H9 (cell line): ENCODE measurements around the gene PDE4B. TPM values are rescaled to one million over a fixed set of nuclear protein-coding genes. Genes with fewer than 3 reads are reported as not detected.

ENCODE experiments used
- DNase-seq: peaks from one replicate; pipeline ENCODE4 v3.0.0-alpha.2; 2017
- H2AFZ ChIP-seq: one replicate; pipeline ENCODE4 v1.6.1; 2013; ENCODE audit warnings: mild to moderate bottlenecking, low read length, control low read depth, moderate library complexity
- H2AK5ac ChIP-seq: 2 replicates; pipeline ENCODE4 v1.6.1; 2013; ENCODE audit warnings: low read length, control low read depth, mixed read lengths; ENCODE audit not compliant: insufficient read length
- H2BK120ac ChIP-seq: one replicate; pipeline ENCODE4 v1.6.1; 2013; ENCODE audit warnings: low read depth, mild to moderate bottlenecking, low read length, control low read depth, inconsistent platforms; ENCODE audit not compliant: poor library complexity, severe bottlenecking
- H2BK12ac ChIP-seq: 2 replicates; pipeline ENCODE4 v1.6.1; 2013; ENCODE audit warnings: low read length, control low read depth, mixed read lengths, low read depth; ENCODE audit not compliant: insufficient read length
- H2BK15ac ChIP-seq: 2 replicates; pipeline ENCODE4 v1.6.1; 2013; ENCODE audit warnings: low read depth, low read length, control low read depth
- H2BK20ac ChIP-seq: one replicate; pipeline ENCODE4 v1.6.1; 2013; ENCODE audit warnings: low read depth, mild to moderate bottlenecking, low read length, control low read depth, inconsistent platforms; ENCODE audit not compliant: poor library complexity, severe bottlenecking
- H2BK5ac ChIP-seq: 2 replicates; pipeline ENCODE4 v1.6.1; 2013; ENCODE audit warnings: low read length, control low read depth, mixed read lengths; ENCODE audit not compliant: insufficient read length
- H3K14ac ChIP-seq: 2 replicates; pipeline ENCODE4 v1.6.1; 2013; ENCODE audit warnings: low read length, control low read depth; ENCODE audit not compliant: insufficient read depth
- H3K18ac ChIP-seq: 2 replicates; pipeline ENCODE4 v1.6.1; 2013; ENCODE audit warnings: low read depth, mild to moderate bottlenecking, mixed read lengths, low read length, control low read depth; ENCODE audit not compliant: insufficient read length
- H3K23ac ChIP-seq: 2 replicates; pipeline ENCODE4 v1.6.1; 2013; ENCODE audit warnings: low read length, control low read depth, mixed read lengths, low read depth; ENCODE audit not compliant: insufficient read length
- H3K23me2 ChIP-seq: 2 replicates; pipeline ENCODE4 v1.6.1; 2013; ENCODE audit warnings: low read depth, mild to moderate bottlenecking, mixed read lengths, low read length, control low read depth; ENCODE audit not compliant: insufficient read length, poor library complexity, severe bottlenecking
- H3K27ac ChIP-seq: 2 replicates; pipeline ENCODE4 v1.5.1; 2013; ENCODE audit warnings: low read length, control low read depth, mixed read lengths, low read depth; ENCODE audit not compliant: insufficient read length
- H3K27me3 ChIP-seq: 2 replicates; pipeline ENCODE4 v1.6.1; 2013; ENCODE audit warnings: low read length, control low read depth, inconsistent platforms; ENCODE audit not compliant: insufficient read depth
- H3K4ac ChIP-seq: 2 replicates; pipeline ENCODE4 v1.6.1; 2013; ENCODE audit warnings: low read depth, mild to moderate bottlenecking, control low read depth, inconsistent platforms, low read length, moderate library complexity
- H3K4me1 ChIP-seq: 2 replicates; pipeline ENCODE4 v1.6.1; 2013; ENCODE audit warnings: low read length, control low read depth, inconsistent platforms; ENCODE audit not compliant: insufficient read depth
- H3K4me2 ChIP-seq: 2 replicates; pipeline ENCODE4 v1.6.1; 2013; ENCODE audit warnings: low read length, control low read depth, mixed read lengths; ENCODE audit not compliant: insufficient read length, insufficient read depth
- H3K56ac ChIP-seq: 2 replicates; pipeline ENCODE4 v1.6.1; 2013; ENCODE audit warnings: low read depth, mild to moderate bottlenecking, mixed read lengths, low read length, control low read depth; ENCODE audit not compliant: insufficient read length
- H3K79me1 ChIP-seq: 2 replicates; pipeline ENCODE4 v1.6.1; 2013; ENCODE audit warnings: low read depth, mild to moderate bottlenecking, moderate library complexity, low read length, control low read depth, inconsistent platforms; ENCODE audit not compliant: insufficient read depth, poor library complexity, severe bottlenecking
- H3K79me2 ChIP-seq: 2 replicates; pipeline ENCODE4 v1.6.1; 2013; ENCODE audit warnings: low read length, control low read depth, inconsistent platforms; ENCODE audit not compliant: insufficient read depth
- H3K9ac ChIP-seq: 2 replicates; pipeline ENCODE4 v1.6.1; 2013; ENCODE audit warnings: low read length, control low read depth, mixed read lengths; ENCODE audit not compliant: insufficient read length; ENCODE audit errors: extremely low read depth
- H3K9me3 ChIP-seq: one replicate; pipeline ENCODE4 v1.6.1; 2013; ENCODE audit warnings: low read depth, low read length, inconsistent platforms; ENCODE audit not compliant: control insufficient read depth
- H3T11ph ChIP-seq: one replicate; pipeline ENCODE4 v1.6.1; 2013; ENCODE audit warnings: mild to moderate bottlenecking, low read length, control low read depth, inconsistent platforms
- H4K20me1 ChIP-seq: one replicate; pipeline ENCODE4 v1.6.1; 2013; ENCODE audit not compliant: control insufficient read depth, insufficient read length, insufficient read depth
- H4K5ac ChIP-seq: 2 replicates; pipeline ENCODE4 v1.6.1; 2013; ENCODE audit warnings: low read depth, mild to moderate bottlenecking, mixed read lengths, low read length, control low read depth; ENCODE audit not compliant: insufficient read length
- H4K8ac ChIP-seq: replicated peaks from 2 replicates; pipeline ENCODE4 v1.6.1; 2013; ENCODE audit warnings: low read length, control low read depth, mixed read lengths, low read depth; ENCODE audit not compliant: insufficient read length
- H4K91ac ChIP-seq: 2 replicates; pipeline ENCODE4 v1.6.1; 2013; ENCODE audit warnings: low read depth, mild to moderate bottlenecking, moderate library complexity, mixed read lengths, low read length, control low read depth; ENCODE audit not compliant: insufficient read length
- H3K27ac Mint-ChIP-seq, 3 experiments: 2 replicates in 2 of 3; 3 replicates in 1 of 3; pipeline ENCODE4 v1.8.0; 2020 to 2021; ENCODE audit warnings: mixed read lengths in 3 of 3, mild to moderate bottlenecking in 1 of 3, moderate library complexity in 1 of 3
- H3K27me3 Mint-ChIP-seq: 2 replicates; pipeline ENCODE4 v1.8.0; 2021; ENCODE audit warnings: low read depth, mild to moderate bottlenecking, moderate library complexity, mixed read lengths
- H3K36me3 Mint-ChIP-seq, 3 experiments: 2 replicates in 2 of 3; 3 replicates in 1 of 3; pipeline ENCODE4 v1.8.0; 2020 to 2021; ENCODE audit warnings: low read depth in 3 of 3, mixed read lengths in 3 of 3; ENCODE audit not compliant: insufficient read depth in 1 of 3
- H3K4me1 Mint-ChIP-seq, 2 experiments: 2 replicates each; pipeline ENCODE4 v1.8.0; 2020; ENCODE audit warnings: mixed read lengths in 2 of 2
- H3K4me3 Mint-ChIP-seq, 2 experiments: 2 replicates in 1 of 2; 3 replicates in 1 of 2; pipeline ENCODE4 v1.8.0; 2020 to 2021; ENCODE audit warnings: mild to moderate bottlenecking in 2 of 2, mixed read lengths in 2 of 2, moderate library complexity in 1 of 2
- H3K9me3 Mint-ChIP-seq, 2 experiments: 2 replicates in 1 of 2; 3 replicates in 1 of 2; pipeline ENCODE4 v1.8.0; 2020; ENCODE audit warnings: mild to moderate bottlenecking in 2 of 2, mixed read lengths in 2 of 2, moderate library complexity in 1 of 2
- WGBS: extraction: QIAGEN DNeasy Blood & Tissue Kit; methylation state at CpG from one replicate; pipeline ENCODE4 v1.1.7; 2013; ENCODE audit warnings: missing lambda C conversion rate, low lambda C conversion rate, mixed read lengths; ENCODE audit not compliant: insufficient read length; ENCODE audit errors: extremely low coverage; 5-methylcytosine and 5-hydroxymethylcytosine counted together
- total RNA-seq: library from RNA; stranded (reverse); gene quantifications from 2 replicates; pipeline ENCODE4 v1.2.1, GENCODE V29; 2021
- TF ChIP-seq, protein P1 (sequence below): fragments of 200-600 bp; sonication (generic); conservative IDR thresholded peaks from 3 replicates; pipeline ENCODE4 v1.8.0; 2021; ENCODE audit warnings: antibody characterized with exemption, mild to moderate bottlenecking

PDE4B gene
- total RNA-seq, 1 experiment from 2014 or later, result 19.8 TPM

DNA sequence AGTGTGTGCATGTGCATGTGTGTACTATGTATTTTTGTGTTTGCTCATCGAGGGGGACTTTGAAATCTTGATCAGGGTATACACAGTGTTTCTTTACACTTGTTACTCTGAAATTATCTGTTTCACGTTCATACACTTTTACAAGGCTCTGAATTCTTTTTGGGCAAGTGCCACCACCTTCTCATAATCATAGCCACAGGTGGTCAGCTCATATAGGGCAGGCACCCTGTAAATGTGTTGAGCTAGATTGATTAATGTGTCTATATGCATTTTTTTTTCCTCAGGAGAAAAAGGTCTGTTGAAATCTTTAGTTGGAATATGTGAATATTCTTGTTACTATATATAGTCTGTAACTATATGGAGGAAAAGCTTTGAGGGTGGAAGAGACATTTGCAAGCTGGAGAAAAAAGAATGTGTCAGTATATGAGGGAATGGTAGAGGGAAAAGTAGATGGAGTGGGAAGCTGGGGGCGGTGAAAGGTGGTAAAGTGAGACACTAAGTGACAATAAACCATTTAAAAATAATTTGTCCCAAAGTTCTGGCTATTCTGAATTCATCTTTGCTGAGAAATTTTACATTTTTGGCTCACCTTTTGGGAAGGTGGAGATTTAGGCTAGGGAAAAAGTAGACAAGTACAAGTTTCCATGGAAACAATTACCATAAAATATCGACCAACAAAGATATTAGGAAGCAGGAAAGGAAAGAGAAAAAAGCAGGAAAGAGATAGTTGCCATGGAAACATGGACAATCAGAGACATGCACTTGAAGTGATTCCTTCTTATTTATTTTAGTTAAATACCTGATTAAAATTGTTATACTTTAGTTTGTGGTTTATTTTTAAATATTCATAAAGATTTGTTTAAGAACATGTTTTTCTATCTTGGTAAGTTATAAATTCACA is 277.5 kb downstream of the PDE4B start:
- Histone ChIP-seq H2AK5ac (no peak overlapping the region), H2BK12ac (no peak overlapping the region), H3K27ac (no peak overlapping the region), H4K91ac (no peak overlapping the region), H2BK15ac (no peak overlapping the region), H3K9me3 (no peaks in the 10 kb centered on the region), H2BK5ac (no peak overlapping the region), H3K79me2 (no peaks in the 10 kb centered on the region), H3K79me1 (no peaks in the 10 kb centered on the region), H3T11ph (no peak overlapping the region), H2BK120ac (no peak overlapping the region), H3K14ac (no peak overlapping the region), H3K4me2 (no peak overlapping the region), H4K8ac (no peak overlapping the region), H3K23me2 (no peaks in the 10 kb centered on the region), H2AFZ (no peak overlapping the region), H4K20me1 (no peaks in the 10 kb centered on the region), H3K4ac (no peak overlapping the region), H3K9ac (no peak overlapping the region), H3K23ac (no peak overlapping the region), H3K4me1 (no peaks in the 10 kb centered on the region), H3K56ac (no peak overlapping the region), H4K5ac (no peak overlapping the region), H3K27me3 (no peaks in the 10 kb centered on the region), H3K18ac (no peak overlapping the region), H2BK20ac (no peak overlapping the region)
- Mint-ChIP-seq H3K4me3 (no peak overlapping the region), H3K27me3 (no peaks in the 10 kb centered on the region), H3K36me3 (no peaks in the 10 kb centered on the region), H3K4me1 (peaks cover 4% of the 10 kb centered on the region in 2 experiments; a peak in 3 of 4 replicates), H3K9me3 (no peaks in the 10 kb centered on the region), H3K27ac (no peak overlapping the region)
- no peak for DNase-seq
- WGBS, result no CpG with 5 or more reads among the region's 4 CpGs
- TF ChIP-seq, protein P1, sequence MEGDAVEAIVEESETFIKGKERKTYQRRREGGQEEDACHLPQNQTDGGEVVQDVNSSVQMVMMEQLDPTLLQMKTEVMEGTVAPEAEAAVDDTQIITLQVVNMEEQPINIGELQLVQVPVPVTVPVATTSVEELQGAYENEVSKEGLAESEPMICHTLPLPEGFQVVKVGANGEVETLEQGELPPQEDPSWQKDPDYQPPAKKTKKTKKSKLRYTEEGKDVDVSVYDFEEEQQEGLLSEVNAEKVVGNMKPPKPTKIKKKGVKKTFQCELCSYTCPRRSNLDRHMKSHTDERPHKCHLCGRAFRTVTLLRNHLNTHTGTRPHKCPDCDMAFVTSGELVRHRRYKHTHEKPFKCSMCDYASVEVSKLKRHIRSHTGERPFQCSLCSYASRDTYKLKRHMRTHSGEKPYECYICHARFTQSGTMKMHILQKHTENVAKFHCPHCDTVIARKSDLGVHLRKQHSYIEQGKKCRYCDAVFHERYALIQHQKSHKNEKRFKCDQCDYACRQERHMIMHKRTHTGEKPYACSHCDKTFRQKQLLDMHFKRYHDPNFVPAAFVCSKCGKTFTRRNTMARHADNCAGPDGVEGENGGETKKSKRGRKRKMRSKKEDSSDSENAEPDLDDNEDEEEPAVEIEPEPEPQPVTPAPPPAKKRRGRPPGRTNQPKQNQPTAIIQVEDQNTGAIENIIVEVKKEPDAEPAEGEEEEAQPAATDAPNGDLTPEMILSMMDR, result no peak
